Measurements from ENCODE around the gene LNP1. TPM values are rescaled to one million over a fixed set of nuclear protein-coding genes. Genes with fewer than 3 reads are reported as not detected.

Gene LNP1
- total RNA-seq, 1 experiment from 2014 or later: 1.2 TPM

- Mint-ChIP-seq H3K4me1 (ENCODE audit: insufficient read depth, unreplicated experiment) (no peaks in the 10 kb centered on the region), H3K9me3 (ENCODE audit: unreplicated experiment) (no peaks in the 10 kb centered on the region), H3K27ac (ENCODE audit: low read depth, unreplicated experiment) (no peak overlapping the region), H3K27me3 (ENCODE audit: insufficient read depth, unreplicated experiment) (no peaks in the 10 kb centered on the region), H3K36me3 (ENCODE audit: insufficient read depth, unreplicated experiment) (peaks cover 66% of the 10 kb centered on the region), H3K4me3 (ENCODE audit: unreplicated experiment) (no peak overlapping the region)
- ChIA-PET CTCF (interaction anchor here (0.7 to 0.8 kb wide), 3 partner anchors 290 to 543 kb away, joined by 3 to 5 read pairs (median 3); no protein-coding TSS in a partner anchor), POLR2A (interaction anchor here (0.7 to 1.2 kb wide), 4 partner anchors 11 to 27 kb away, joined by 3 to 4 read pairs (median 4); partner anchors contain the start of gene LNP1)
- intact Hi-C loops (cut with micrococcal nuclease): no loop called here
- no peak for DNase-seq (ENCODE audit: unreplicated experiment)
- BruUV-seq (replicated peaks): no TSS peak
- no peak for TF ChIP-seq CTCF (IDR thresholded peaks at IDR 0.05; ENCODE audit: unreplicated experiment)
Observed at GRCh38 chr3:100374521-100374920, 26.8 kb upstream of the LNP1 start.

GRCh38 chr3:100376301-100376700, 25.0 kb upstream of the LNP1 start:
- no peak overlapping the region for H3K27ac Mint-ChIP-seq (ENCODE audit: low read depth, unreplicated experiment)
- ChIA-PET POLR2A (interaction anchor here (0.6 to 0.9 kb wide), 2 partner anchors 9 to 22 kb away, joined by 3 read pairs; no protein-coding TSS in a partner anchor), CTCF (interaction anchor here (0.6 to 0.7 kb wide), 2 partner anchors 15 to 226 kb away, joined by 3 read pairs; no protein-coding TSS in a partner anchor)
- peaks cover 68% of the 10 kb centered on the region for H3K36me3 Mint-ChIP-seq (ENCODE audit: insufficient read depth, unreplicated experiment)
- BruUV-seq (replicated peaks): no TSS peak
- H3K27me3 Mint-ChIP-seq (ENCODE audit: insufficient read depth, unreplicated experiment): no peaks in the 10 kb centered on the region
- TF ChIP-seq CTCF (IDR thresholded peaks at IDR 0.05; ENCODE audit: unreplicated experiment): no peak
- H3K4me3 Mint-ChIP-seq (ENCODE audit: unreplicated experiment): no peak overlapping the region
- intact Hi-C loops (cut with micrococcal nuclease): no loop called here
- H3K9me3 Mint-ChIP-seq (ENCODE audit: unreplicated experiment): no peaks in the 10 kb centered on the region
- H3K4me1 Mint-ChIP-seq (ENCODE audit: insufficient read depth, unreplicated experiment): no peaks in the 10 kb centered on the region
- DNase-seq (ENCODE audit: unreplicated experiment): no peak

- POLR2A ChIA-PET: interaction anchor here (0.6 to 8.1 kb wide), 4 partner anchors 9 to 1178 kb away, joined by 3 to 66 read pairs (median 3); partner anchors contain the start of genes LNP1 and TOMM70
- no peak for DNase-seq (ENCODE audit: unreplicated experiment)
- H3K4me1 Mint-ChIP-seq (ENCODE audit: insufficient read depth, unreplicated experiment): peaks cover 6% of the 10 kb centered on the region
- H3K4me3 Mint-ChIP-seq (ENCODE audit: unreplicated experiment): no peak overlapping the region
- peaks cover 10% of the 10 kb centered on the region for H3K9me3 Mint-ChIP-seq (ENCODE audit: unreplicated experiment)
- peak overlapping the region; percentile 44 for H3K27ac Mint-ChIP-seq (ENCODE audit: low read depth, unreplicated experiment)
- no peaks in the 10 kb centered on the region for H3K27me3 Mint-ChIP-seq (ENCODE audit: insufficient read depth, unreplicated experiment)
- CTCF ChIA-PET: interaction anchor here (1.4 kb wide), 1 partner anchor 204 kb away, joined by 4 read pairs; no protein-coding TSS in a partner anchor
- TF ChIP-seq CTCF (IDR thresholded peaks at IDR 0.05; ENCODE audit: unreplicated experiment): no peak
- intact Hi-C loops (cut with micrococcal nuclease): no loop called here
- peaks cover 59% of the 10 kb centered on the region for H3K36me3 Mint-ChIP-seq (ENCODE audit: insufficient read depth, unreplicated experiment)
- no TSS peak for BruUV-seq (replicated peaks)
Observed at GRCh38 chr3:100384733-100385525, 16.4 kb upstream of the LNP1 start.

- Mint-ChIP-seq H3K4me1 (ENCODE audit: insufficient read depth, unreplicated experiment) (peaks cover 6% of the 10 kb centered on the region), H3K4me3 (ENCODE audit: unreplicated experiment) (no peak overlapping the region), H3K27me3 (ENCODE audit: insufficient read depth, unreplicated experiment) (no peaks in the 10 kb centered on the region), H3K27ac (ENCODE audit: low read depth, unreplicated experiment) (peak overlapping the region; percentile 70), H3K9me3 (ENCODE audit: unreplicated experiment) (peaks cover 10% of the 10 kb centered on the region), H3K36me3 (ENCODE audit: insufficient read depth, unreplicated experiment) (peaks cover 52% of the 10 kb centered on the region)
- no TSS peak for BruUV-seq (replicated peaks)
- intact Hi-C loops (cut with micrococcal nuclease): no loop called here
- no peak for TF ChIP-seq CTCF (IDR thresholded peaks at IDR 0.05; ENCODE audit: unreplicated experiment)
- ChIA-PET POLR2A (interaction anchor here (0.6 to 8.1 kb wide), 5 partner anchors 14 to 1392 kb away, joined by 3 to 66 read pairs (median 4); partner anchors contain the start of genes CEP97, LNP1, NIT2 and NXPE3), CTCF (interaction anchor here (0.6 to 1.4 kb wide), 3 partner anchors 18 to 555 kb away, joined by 3 to 4 read pairs (median 4); no protein-coding TSS in a partner anchor)
- no peak for DNase-seq (ENCODE audit: unreplicated experiment)
Observed at GRCh38 chr3:100386437-100387074, 14.8 kb upstream of the LNP1 start.
